Measurements from ENCODE around the gene RAB6A. TPM values are rescaled to one million over a fixed set of nuclear protein-coding genes. Genes with fewer than 3 reads are reported as not detected.
A peak's percentile ranks its signal among the peaks of the same experiment; 100 is the strongest.

The RAB6A gene
- total RNA-seq, 1 donor from 2014 or later = 237 TPM

GRCh38 chr11:73662445-73663157 is 98.3 kb downstream of the RAB6A start:
- DNase-seq (ENCODE audit: low read depth) = no peak
- Histone ChIP-seq H3K4me3 (ENCODE audit: low read depth, low read length) (no peak overlapping the region), H3K36me3 (ENCODE audit: control insufficient read depth, insufficient read depth, low read length) (no peaks in the 10 kb centered on the region), H3K27me3 (ENCODE audit: control insufficient read depth, insufficient read depth, low read length) (no peaks in the 10 kb centered on the region)
- no peak for FAIRE-seq
- TF ChIP-seq CTCF (IDR thresholded peaks at IDR 0.05; ENCODE audit: insufficient read depth, low read length, severe bottlenecking) = no peak

DNA sequence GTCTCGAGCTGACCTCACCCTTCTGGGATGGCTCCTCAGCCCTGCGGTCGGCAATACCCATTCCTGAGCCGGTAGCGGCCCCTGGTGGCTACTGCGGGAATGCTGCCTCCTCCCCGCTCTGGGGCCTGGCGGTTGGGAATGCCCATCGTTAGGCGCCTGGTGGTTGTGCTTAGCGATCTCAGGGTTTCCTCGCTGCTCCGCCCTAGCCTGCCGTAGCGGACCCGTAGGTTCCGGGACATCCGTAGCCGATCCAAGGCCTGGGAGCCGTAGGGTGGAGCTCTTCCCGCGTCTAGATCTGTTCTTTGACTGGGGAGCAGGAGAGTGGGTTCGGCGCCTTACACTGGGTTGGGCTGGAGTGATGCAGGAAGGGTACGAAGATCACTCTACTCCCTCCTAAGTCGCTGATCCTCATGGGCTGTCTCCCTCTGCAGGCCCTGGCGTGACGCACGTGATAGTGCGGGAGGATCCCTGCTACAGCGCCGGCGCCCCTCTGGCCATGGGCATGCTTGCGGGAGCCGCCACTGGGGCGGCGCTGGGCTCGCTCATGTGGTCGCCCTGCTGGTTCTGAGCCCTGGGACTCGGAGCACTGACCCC is 99.7 kb downstream of the RAB6A start:
- H3K4me3 ChIP-seq (ENCODE audit: low read depth, low read length) = no peak overlapping the region
- TF ChIP-seq CTCF (IDR thresholded peaks at IDR 0.05; ENCODE audit: insufficient read depth, low read length, severe bottlenecking) = peak; percentile 98
- H3K27me3 ChIP-seq (ENCODE audit: control insufficient read depth, insufficient read depth, low read length) = no peaks in the 10 kb centered on the region
- DNase-seq (ENCODE audit: low read depth) (peak; percentile 67), FAIRE-seq (no peak)
- no peaks in the 10 kb centered on the region for H3K36me3 ChIP-seq (ENCODE audit: control insufficient read depth, insufficient read depth, low read length)

DNA sequence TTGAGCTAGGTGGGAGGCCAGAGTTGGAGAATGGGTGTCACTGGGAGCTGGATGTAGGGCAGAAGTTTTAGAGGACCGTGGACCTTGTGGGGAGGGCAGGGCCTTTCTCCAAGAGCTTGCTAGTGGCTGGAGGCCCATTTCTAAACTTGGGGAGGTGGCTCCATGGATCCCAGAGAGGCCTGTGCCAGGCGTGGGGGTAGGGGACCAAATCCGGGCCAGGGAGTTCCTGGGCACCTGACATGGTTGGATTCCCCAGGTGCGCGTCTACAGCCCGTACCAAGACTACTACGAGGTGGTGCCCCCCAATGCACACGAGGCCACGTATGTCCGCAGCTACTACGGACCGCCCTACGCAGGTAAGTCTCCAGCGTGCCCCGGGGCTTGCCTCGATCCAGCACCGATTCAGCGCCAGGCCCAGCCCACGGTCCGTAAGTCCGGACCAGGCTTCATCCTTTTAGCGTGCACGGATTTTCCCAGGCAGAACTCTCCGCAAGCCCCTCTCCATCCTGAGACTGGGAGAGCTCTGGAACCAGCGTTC is 100.3 kb downstream of the RAB6A start:
- TF ChIP-seq CTCF (IDR thresholded peaks at IDR 0.05; ENCODE audit: insufficient read depth, low read length, severe bottlenecking) = no peak
- FAIRE-seq (no peak), DNase-seq (ENCODE audit: low read depth) (no peak)
- H3K4me3 ChIP-seq (ENCODE audit: low read depth, low read length) = no peak overlapping the region
- H3K36me3 ChIP-seq (ENCODE audit: control insufficient read depth, insufficient read depth, low read length) = no peaks in the 10 kb centered on the region
- H3K27me3 ChIP-seq (ENCODE audit: control insufficient read depth, insufficient read depth, low read length) = no peaks in the 10 kb centered on the region

GRCh38 chr11:73659961-73660360 is 100.9 kb downstream of the RAB6A start:
- no peak for TF ChIP-seq CTCF (IDR thresholded peaks at IDR 0.05; ENCODE audit: insufficient read depth, low read length, severe bottlenecking)
- FAIRE-seq (no peak), DNase-seq (ENCODE audit: low read depth) (peak; percentile 24)
- Histone ChIP-seq H3K27me3 (ENCODE audit: control insufficient read depth, insufficient read depth, low read length) (no peaks in the 10 kb centered on the region), H3K4me3 (ENCODE audit: low read depth, low read length) (no peak overlapping the region), H3K36me3 (ENCODE audit: control insufficient read depth, insufficient read depth, low read length) (no peaks in the 10 kb centered on the region)

- Histone ChIP-seq H3K4me3 (ENCODE audit: low read depth, low read length) (no peak overlapping the region), H3K27me3 (ENCODE audit: control insufficient read depth, insufficient read depth, low read length) (no peaks in the 10 kb centered on the region), H3K36me3 (ENCODE audit: control insufficient read depth, insufficient read depth, low read length) (no peaks in the 10 kb centered on the region)
- TF ChIP-seq CTCF (IDR thresholded peaks at IDR 0.05; ENCODE audit: insufficient read depth, low read length, severe bottlenecking) = no peak
- DNase-seq (ENCODE audit: low read depth) (no peak), FAIRE-seq (no peak)
These were observed 103.9 kb downstream of the RAB6A start for GRCh38 chr11:73656985-73657384.
